Activated gamma-delta T cell treated with anti-CD3 and anti-CD28 coated beads, Interleukin-2, amount 50 U/mL, for 16 hours (primary cell): ENCODE measurements around the gene TLE5.
"Not testable (repeated sequence)": the region's sequence is repeated elsewhere in the genome, so short reads cannot be mapped to it uniquely, and the experiment has no call there.

ENCODE experiments used
- DNase-seq: peaks from one replicate; pipeline ENCODE4 v3.0.0-alpha.2; 2020; ENCODE audit warnings: low read depth

The TLE5 gene

DNA sequence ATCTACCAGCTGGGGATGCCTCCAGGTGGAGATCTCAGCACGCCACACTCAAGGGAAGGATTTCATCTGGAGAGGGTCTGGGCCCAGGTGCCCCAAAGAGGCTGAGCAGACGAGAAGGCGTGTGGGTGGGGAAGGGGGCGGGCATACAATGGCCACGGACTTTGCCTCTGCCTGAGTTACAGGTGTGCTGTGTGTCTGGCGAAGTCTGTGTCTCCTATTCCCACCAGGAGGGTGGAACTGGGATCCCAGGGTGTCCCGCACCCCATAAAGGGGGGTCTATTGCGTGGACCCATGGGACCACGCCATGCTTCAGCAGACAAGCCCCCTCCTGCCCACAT, 36.8 kb downstream of the TLE5 start:
- DNase-seq, result no peak

DNA sequence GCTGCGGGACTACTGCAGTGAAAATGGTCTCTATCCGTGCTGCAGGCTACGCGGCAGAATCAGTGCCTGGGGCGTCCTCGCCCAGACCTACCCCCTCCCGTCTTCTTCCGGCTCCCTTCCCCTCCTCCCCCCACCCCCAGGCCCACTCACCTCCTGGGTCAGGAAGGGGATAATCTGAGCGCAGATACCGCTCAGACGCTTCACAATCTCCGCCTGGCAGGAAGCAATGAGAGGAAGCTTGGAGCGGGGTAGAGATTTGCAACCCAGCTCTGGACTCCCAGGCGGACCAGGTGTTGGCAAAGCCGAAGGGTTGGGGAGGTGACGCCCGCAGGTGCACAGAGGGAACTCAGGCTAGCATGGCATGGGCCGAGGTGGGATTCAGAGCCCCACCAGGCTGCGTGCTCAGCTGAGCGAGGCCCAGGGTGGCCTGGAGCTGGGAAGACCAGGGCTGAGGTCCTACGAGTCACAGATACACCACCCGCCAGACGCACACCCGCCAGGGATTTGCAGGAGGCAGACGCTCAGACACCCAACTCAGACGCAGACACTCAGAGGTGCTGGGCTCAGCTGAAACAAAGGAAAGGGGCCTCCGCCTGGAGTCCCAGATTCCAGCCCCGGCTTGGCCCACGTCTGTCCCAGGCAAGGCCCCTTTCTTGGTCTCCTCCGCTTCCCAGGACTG, 37.3 kb downstream of the TLE5 start:
- no peak for DNase-seq

DNA sequence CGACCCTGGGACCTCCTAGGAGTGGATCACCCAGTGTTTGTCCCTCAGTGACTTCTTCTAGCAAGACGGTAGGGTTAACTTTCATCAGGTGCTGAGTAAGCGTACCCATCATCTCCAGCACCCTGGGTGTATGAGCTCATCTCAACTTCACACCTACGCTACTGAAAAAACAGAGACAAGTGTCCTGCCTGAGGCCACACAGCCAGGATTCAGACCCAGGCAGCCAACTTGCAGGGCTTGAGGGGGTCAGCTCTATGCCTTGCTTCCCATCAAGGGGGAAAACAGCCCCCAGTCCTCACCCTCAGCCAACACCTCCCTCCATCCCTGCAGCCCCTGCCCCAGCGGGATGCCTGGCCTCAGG, 37.8 kb downstream of the TLE5 start:
- no peak for DNase-seq

DNA sequence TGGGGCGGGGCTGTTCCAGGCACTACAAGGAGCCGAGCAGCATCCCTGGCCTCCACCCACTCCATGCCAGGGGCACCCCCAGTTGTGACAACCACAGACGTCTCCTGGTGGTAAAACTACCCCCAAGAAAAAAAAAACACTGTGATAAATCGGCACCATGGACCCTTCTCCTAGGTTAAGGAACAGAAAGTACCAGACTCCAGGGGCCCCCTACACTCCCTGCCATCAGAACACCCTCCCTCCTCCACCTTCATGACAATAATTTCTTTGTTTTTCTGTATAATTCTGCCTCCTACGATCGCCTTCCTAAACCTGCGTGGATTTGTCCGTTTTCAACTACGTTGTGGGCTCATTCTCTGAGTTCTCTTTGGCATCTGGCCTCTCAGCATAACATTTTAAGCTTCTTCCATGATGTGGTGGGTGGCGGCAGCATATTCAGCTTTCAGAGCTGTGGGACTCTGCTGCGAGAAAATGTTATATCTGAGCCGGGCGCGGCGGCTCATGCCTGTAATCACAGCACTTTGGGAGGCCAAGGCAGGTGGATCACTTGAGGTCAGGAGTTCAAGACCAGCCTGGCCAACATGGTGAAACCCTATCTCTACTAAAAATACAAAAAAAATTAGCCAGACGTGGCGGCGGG, 41.9 kb downstream of the TLE5 start:
- no peak for DNase-seq

GRCh38 chr19:3019211-3019854, 43.0 kb downstream of the TLE5 start:
- DNase-seq, result no peak

GRCh38 chr19:3017923-3018322, 44.4 kb downstream of the TLE5 start:
- no peak for DNase-seq

DNA sequence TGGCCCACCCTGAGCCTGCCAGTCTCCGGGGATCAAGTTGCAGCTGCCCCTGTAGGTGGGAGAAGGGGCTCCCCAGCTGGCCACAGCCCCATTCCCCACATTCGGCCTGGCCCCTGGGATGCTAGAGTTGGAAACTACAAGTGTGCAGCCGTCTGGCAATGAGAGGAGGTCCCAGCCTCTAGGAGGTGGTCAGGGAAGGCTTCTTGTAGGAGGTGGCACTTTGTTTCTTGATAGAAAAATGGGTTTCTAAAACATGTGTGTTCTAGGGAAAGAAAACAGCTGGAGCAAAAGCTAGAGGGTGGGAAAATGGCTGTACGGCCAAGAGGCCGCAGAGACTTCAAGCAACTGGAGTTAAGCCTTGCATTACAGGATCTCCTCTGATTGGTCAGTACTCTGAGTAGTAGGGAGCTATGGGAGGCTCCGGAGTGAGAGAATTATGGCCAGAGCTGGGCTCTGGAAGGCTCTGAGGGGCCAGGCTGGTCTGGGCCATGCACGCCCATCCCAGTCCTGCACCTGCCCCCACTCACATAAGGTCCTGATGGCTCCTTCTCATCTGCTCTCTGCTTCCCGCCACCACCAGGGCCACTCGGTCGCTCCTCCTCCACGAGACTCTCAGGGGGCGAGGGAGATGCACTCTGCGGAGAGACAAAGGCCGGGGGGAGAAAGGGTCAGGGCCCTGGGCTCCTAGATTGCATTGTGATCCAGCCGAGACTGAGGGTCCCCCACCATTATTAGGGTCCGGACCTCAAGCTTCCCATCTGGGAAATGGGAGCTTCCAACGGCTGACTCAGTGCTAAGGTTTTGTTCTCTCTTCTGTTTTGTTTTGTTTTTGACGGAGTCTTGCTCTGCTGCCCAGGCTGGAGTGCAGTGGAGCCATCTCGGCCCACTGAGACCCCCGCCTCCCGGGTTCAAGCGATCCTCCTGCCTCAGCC, 46.9 kb downstream of the TLE5 start:
- no peak for DNase-seq

GRCh38 chr19:3014135-3014534, 48.2 kb downstream of the TLE5 start:
- DNase-seq, result no peak

DNA sequence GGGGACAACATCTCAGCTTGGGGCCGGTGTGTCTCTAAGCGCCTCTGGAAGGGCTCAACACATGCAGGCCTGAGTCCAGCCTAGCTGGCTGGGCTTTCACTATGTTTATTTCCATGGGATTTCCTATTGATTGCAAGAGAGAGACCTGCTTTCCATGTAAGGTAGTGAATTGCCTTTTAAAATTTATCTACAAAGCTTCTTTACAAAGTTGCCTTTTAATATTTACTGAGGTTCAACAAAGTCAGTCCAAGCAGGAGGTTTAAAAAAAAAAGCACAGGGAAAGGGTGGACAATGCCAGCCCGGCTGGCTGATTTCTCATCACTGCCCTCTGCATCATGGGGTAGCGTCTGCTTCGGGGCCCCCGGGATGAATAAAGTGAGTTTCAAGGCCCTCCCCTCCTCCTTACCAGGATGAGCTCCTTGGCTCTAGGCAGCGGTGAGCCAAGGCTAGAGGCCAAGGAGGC, 49.0 kb downstream of the TLE5 start:
- DNase-seq, result no peak

GRCh38 chr19:3012621-3013262, 49.6 kb downstream of the TLE5 start:
- DNase-seq, result no peak

GRCh38 chr19:3012059-3012458, 50.2 kb downstream of the TLE5 start:
- not testable (repeated sequence) for DNase-seq

- DNase-seq, result no peak
Measured at GRCh38 chr19:3010871-3011270, 51.4 kb downstream of the TLE5 start.

DNA sequence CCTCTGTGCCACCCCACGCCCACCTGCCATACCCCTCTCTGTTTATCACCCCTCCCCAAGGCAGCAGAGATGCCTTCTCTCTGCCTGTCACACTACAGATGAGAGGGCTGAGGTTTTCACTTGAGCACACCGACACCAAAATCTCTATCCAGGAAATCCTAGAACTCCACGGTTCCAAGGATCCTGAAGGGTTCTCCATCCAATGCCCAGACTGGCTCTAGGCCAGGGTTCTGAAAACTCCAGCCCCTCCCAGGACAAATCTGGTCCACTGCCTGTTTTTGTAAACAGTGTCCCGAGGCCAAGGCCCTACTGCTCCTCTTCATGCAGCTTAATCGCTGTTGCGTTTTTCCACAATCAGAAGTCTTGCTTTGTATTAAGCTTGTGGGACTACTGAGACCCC, 53.3 kb downstream of the TLE5 start:
- no peak for DNase-seq

DNA sequence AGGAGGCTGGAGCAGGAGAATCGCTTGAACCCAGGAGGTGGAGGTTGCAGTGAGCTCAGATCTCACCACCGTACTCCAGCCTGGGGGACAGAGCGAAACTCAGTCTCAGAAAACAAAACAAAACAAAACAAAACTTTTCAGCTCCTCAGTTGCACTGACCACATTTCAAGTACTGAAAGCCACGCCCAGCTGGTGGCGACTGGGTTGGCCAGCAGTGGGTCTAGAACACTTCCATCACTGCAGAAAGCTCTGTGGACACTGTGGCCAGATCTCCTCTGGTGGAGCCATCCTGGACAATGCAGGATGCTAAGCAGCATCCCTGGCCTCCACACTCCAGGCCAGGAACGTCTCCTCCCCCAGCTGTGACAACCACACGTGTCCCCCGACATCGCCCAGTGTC, 54.3 kb downstream of the TLE5 start:
- DNase-seq, result no peak

DNA sequence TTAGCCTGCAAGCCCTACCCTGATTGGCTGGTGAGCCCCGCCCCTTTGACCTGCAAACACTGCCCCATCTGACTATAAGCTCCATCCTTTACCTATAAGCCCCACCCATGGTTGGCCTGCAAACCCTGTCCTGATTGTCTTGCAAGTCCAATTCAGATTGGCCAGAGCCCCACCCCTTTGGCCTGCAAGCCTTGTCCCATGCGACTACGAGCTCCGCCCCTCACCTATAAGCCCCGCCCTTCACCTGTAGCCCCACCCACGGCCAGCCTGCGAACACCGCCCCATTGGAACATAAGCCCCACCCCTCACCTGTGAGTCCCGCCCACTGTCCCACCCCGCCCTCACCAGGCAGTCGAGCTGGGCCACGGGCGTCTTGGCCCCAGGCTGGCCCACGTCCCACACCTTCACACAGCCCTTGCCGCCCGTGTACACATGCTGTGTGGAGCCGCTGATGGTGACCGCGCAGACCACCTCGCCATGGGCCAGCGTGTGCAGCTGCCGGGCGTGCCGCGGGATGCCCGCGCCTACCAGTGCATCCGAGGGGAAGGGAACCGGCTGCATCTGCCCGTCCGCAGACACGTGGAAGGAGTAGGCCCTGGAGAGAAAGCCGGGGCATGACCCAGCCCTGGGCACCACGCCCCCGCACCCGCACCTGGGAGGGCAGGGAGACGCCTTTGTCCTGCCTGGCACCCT, 56.1 kb downstream of the TLE5 start:
- no peak for DNase-seq

- DNase-seq, result no peak
Measured at GRCh38 chr19:3005345-3005744, 57.0 kb downstream of the TLE5 start.

GRCh38 chr19:3004522-3004921, 57.8 kb downstream of the TLE5 start:
- no peak for DNase-seq

- DNase-seq, result no peak
Measured at GRCh38 chr19:3003046-3003445, 59.2 kb downstream of the TLE5 start.
